ENCODE data around the gene HMG20A.
A peak's percentile ranks its signal among the peaks of the same experiment; 100 is the strongest.
"Not testable (repeated sequence)": the region's sequence is repeated elsewhere in the genome, so short reads cannot be mapped to it uniquely, and the experiment has no call there.

The HMG20A gene

GRCh38 chr15:77420610-77421369 is at the start of gene HMG20A:
TSS of gene HMG20A (plus strand) at chr15:77420888. CDS start at chr15:77458408, 37,520 bp downstream.
- DNase-seq: peak; percentile 87

- no peak for DNase-seq
Observed at GRCh38 chr15:77371850-77372563, 48.7 kb upstream of the HMG20A start.

GRCh38 chr15:77373441-77373840 is 47.2 kb upstream of the HMG20A start:
- DNase-seq: no peak

- DNase-seq: no peak
Observed at GRCh38 chr15:77375133-77375532, 45.6 kb upstream of the HMG20A start.

GRCh38 chr15:77376770-77377169 is 43.9 kb upstream of the HMG20A start:
- no peak for DNase-seq

GRCh38 chr15:77380033-77380432 is 40.7 kb upstream of the HMG20A start:
- no peak for DNase-seq

- no peak for DNase-seq
Observed at GRCh38 chr15:77384086-77384485, 36.6 kb upstream of the HMG20A start.

GRCh38 chr15:77384589-77385359 is 35.9 kb upstream of the HMG20A start:
- no peak for DNase-seq

- no peak for DNase-seq
Observed at GRCh38 chr15:77386626-77387025, 34.1 kb upstream of the HMG20A start.

- no peak for DNase-seq
Observed at GRCh38 chr15:77387365-77388105, 33.2 kb upstream of the HMG20A start.

GRCh38 chr15:77391372-77391951 is 29.2 kb upstream of the HMG20A start:
- DNase-seq: no peak

GRCh38 chr15:77392762-77393470 is 27.8 kb upstream of the HMG20A start:
- DNase-seq: no peak

- DNase-seq: no peak
Observed at GRCh38 chr15:77393471-77393840, 27.2 kb upstream of the HMG20A start.

- no peak for DNase-seq
Observed at GRCh38 chr15:77395013-77395774, 25.5 kb upstream of the HMG20A start.

- DNase-seq: no peak
Observed at GRCh38 chr15:77396692-77397091, 24.0 kb upstream of the HMG20A start.

GRCh38 chr15:77398927-77399326 is 21.8 kb upstream of the HMG20A start:
- no peak for DNase-seq

GRCh38 chr15:77400258-77400657 is 20.4 kb upstream of the HMG20A start:
- DNase-seq: no peak

- no peak for DNase-seq
Observed at GRCh38 chr15:77402740-77403379, 17.8 kb upstream of the HMG20A start.

GRCh38 chr15:77406173-77406759 is 14.4 kb upstream of the HMG20A start:
- DNase-seq: not testable (repeated sequence)

GRCh38 chr15:77406846-77407245 is 13.8 kb upstream of the HMG20A start:
- DNase-seq: no peak
